ENCODE data around the gene KNDC1. TPM values are rescaled to one million over a fixed set of nuclear protein-coding genes. Genes with fewer than 3 reads are reported as not detected.

Gene KNDC1
- total and polyA plus RNA-seq, 10 of the 15 experiments (the other 5 are each of a cell fraction or from before 2014, with no cell fraction given): 0.03 to 0.11 (median 0.05) TPM; not detected in 7

DNA sequence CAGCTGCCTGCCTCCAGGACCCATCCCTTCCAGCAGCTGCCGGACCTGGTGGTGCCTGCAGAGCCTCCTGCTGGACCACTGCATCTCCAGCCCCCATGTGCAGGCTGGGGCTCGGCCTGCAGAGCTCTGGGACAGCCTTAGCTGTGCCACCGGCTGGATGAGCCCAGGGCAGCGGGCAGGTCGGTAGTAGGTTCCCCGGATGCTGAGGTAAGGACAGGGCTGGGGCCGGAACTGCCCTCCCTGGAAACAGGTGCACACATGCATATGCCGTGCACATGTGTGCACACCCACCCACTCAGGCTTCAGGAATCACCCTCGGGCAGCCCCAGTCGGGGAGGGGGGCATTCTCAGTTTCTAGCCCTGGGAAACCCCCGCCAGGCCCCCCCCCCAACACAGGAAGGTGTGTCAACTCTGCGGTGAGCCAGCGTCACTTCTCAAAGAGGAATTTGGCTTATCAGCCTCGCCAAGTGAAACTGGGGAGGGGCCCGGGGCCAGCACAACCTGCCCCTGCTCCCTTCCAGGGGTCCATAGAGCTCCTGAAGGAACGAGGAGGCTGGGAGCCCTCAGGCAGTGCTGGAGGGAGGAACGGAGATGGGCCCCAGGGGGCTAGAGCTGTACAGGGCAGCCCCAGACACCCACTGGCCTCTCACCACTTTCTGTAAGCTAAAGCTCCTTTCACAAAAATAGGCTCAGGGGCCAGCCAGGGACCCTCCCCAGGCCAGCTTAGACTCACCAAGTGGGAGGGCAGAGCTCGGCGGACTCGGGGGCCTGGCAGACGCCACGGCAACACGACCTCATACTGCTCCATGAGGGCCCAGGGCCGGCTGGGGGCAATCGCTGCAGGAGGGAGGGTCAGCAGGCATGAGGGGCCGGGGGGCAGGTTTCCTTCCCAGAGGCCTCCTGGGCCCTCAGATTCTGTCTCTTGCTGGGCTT, 115.0 kb downstream of the KNDC1 start (continued):
- no peak for TF ChIP-seq PRDM15 (CRISPR knock-in tag; IDR thresholded peaks at IDR 0.05)
- TF ChIP-seq POLR2A (IDR thresholded peaks at IDR 0.05; ENCODE audit: low read depth, low read length): peak; percentile 68
- TF ChIP-seq, protein P1, sequence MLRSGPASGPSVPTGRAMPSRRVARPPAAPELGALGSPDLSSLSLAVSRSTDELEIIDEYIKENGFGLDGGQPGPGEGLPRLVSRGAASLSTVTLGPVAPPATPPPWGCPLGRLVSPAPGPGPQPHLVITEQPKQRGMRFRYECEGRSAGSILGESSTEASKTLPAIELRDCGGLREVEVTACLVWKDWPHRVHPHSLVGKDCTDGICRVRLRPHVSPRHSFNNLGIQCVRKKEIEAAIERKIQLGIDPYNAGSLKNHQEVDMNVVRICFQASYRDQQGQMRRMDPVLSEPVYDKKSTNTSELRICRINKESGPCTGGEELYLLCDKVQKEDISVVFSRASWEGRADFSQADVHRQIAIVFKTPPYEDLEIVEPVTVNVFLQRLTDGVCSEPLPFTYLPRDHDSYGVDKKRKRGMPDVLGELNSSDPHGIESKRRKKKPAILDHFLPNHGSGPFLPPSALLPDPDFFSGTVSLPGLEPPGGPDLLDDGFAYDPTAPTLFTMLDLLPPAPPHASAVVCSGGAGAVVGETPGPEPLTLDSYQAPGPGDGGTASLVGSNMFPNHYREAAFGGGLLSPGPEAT (IDR thresholded peaks at IDR 0.05; ENCODE audit: low read depth): peak; percentile 97
- peak; percentile 85; the same call in 1 of the 2 replicates for TF ChIP-seq GATAD2B (conservative IDR thresholded peaks at IDR 0.05; ENCODE audit: low read depth)
- TF ChIP-seq DPF2 (IDR thresholded peaks at IDR 0.05): peak; percentile 90; the same call in 1 of the 2 replicates
- 0 out of 2 replicates have a peak, but pooled peaks have one; percentile 60 for TF ChIP-seq ZNF217 (IDR thresholded peaks at IDR 0.05)
- TF ChIP-seq BRCA1 (IDR thresholded peaks at IDR 0.05; ENCODE audit: low read depth, low read length): no peak
- no peak for TF ChIP-seq SPI1 (IDR thresholded peaks at IDR 0.05; ENCODE audit: borderline replicate concordance, insufficient read depth, low read depth, low read length)
- no peak; the same call in 1 of the 2 replicates for TF ChIP-seq SMAD5 (IDR thresholded peaks at IDR 0.05; ENCODE audit: low read depth)
- TF ChIP-seq ASH2L (IDR thresholded peaks at IDR 0.05; ENCODE audit: borderline replicate concordance, low read depth): no peak
- no peak for TF ChIP-seq FOS (IDR thresholded peaks at IDR 0.05; ENCODE audit: borderline replicate concordance, extremely low read depth, insufficient read length)
